Upper lobe of right lung (tissue), 1 donor: ENCODE results near the gene EPB41L2. TPM values are rescaled to one million over a fixed set of nuclear protein-coding genes. Genes with fewer than 3 reads are reported as not detected.
A peak's percentile ranks its signal among the peaks of the same experiment; 100 is the strongest.

ENCODE experiments used
- ATAC-seq: fragments of 200-7000 bp; cut with Tn5 transposase; one replicate; pipeline ENCODE4 v1.9.1; 2020; ENCODE audit warnings: mild to moderate bottlenecking, moderate library complexity
- DNase-seq: peaks from one replicate; pipeline ENCODE4 v3.0.0-alpha.2; 2020
- H3K27ac ChIP-seq: fragments of 200-600 bp; one replicate; pipeline ENCODE4 v1.8.0; 2022
- H3K27me3 ChIP-seq: fragments of 200-600 bp; one replicate; pipeline ENCODE4 v1.8.0; 2022; ENCODE audit warnings: mild to moderate bottlenecking
- H3K36me3 ChIP-seq: fragments of 200-600 bp; one replicate; pipeline ENCODE4 v1.8.0; 2022
- H3K4me1 ChIP-seq: fragments of 200-600 bp; one replicate; pipeline ENCODE4 v1.8.0; 2022
- H3K4me3 ChIP-seq: fragments of 200-600 bp; one replicate; pipeline ENCODE4 v1.8.0; 2022; ENCODE audit warnings: mild to moderate bottlenecking
- H3K9me3 ChIP-seq: fragments of 200-600 bp; one replicate; pipeline ENCODE4 v1.8.0; 2022
- intact Hi-C: fragments of 100-400 bp; cut with DNase I; formaldehyde crosslinking; loops from one replicate; pipeline ENCODE4 v1.11.0; 2022
- total RNA-seq: library from RNA; stranded (reverse); fragmentation: NEBNext Ultra II Directional; extraction: Animal tissue kit (Norgen Biotek cat#: 25700); gene quantifications from one replicate; pipeline ENCODE4 v1.2.1, GENCODE V29; 2021
- TF ChIP-seq, protein P1 (sequence below): fragments of 200-600 bp; IDR thresholded peaks from one replicate; pipeline ENCODE4 v1.8.0; 2022; ENCODE audit warnings: antibody characterized with exemption
- donor health status: DM: no; HTN: yes; CAD: no; lungs with severe emphysema.

The EPB41L2 gene
- total RNA-seq, 1 donor from 2014 or later: 174 TPM

DNA sequence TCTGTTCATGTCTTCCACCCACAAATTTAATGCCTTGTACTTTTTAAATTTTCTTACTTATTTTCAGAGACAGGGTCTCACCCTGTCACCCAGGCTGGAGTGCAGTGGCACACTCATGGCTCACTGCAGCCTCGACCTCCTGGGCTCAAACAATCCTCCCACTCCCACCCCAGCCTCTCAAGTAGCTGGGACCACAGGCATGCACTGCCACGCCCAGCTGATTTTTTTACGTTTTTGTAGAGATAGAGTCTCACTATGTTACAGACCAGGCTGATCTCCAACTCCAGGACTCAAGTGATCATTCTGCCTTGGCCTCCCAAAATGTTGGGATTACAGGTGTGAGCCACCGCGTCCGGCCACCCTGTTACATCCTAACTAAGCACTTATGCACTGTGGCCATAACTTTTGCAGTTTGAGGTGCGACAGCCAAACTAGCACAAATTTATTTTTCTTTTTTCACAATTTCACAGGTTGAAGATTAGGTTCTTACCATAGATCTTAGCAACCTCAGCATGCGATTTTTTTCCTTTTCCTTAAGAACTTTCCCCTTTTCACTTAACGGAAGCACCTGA is 92.1 kb downstream of the EPB41L2 start:
- intact Hi-C loops: no loop called here
- H3K27ac ChIP-seq: no peak overlapping the region
- H3K9me3 ChIP-seq: no peaks in the 10 kb centered on the region
- DNase-seq (no peak), ATAC-seq (no peak)
- H3K4me3 ChIP-seq: no peak overlapping the region
- H3K27me3 ChIP-seq: no peaks in the 10 kb centered on the region
- TF ChIP-seq, protein P1, sequence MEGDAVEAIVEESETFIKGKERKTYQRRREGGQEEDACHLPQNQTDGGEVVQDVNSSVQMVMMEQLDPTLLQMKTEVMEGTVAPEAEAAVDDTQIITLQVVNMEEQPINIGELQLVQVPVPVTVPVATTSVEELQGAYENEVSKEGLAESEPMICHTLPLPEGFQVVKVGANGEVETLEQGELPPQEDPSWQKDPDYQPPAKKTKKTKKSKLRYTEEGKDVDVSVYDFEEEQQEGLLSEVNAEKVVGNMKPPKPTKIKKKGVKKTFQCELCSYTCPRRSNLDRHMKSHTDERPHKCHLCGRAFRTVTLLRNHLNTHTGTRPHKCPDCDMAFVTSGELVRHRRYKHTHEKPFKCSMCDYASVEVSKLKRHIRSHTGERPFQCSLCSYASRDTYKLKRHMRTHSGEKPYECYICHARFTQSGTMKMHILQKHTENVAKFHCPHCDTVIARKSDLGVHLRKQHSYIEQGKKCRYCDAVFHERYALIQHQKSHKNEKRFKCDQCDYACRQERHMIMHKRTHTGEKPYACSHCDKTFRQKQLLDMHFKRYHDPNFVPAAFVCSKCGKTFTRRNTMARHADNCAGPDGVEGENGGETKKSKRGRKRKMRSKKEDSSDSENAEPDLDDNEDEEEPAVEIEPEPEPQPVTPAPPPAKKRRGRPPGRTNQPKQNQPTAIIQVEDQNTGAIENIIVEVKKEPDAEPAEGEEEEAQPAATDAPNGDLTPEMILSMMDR: no peak
- H3K36me3 ChIP-seq: no peaks in the 10 kb centered on the region
- peaks cover 18% of the 10 kb centered on the region for H3K4me1 ChIP-seq

DNA sequence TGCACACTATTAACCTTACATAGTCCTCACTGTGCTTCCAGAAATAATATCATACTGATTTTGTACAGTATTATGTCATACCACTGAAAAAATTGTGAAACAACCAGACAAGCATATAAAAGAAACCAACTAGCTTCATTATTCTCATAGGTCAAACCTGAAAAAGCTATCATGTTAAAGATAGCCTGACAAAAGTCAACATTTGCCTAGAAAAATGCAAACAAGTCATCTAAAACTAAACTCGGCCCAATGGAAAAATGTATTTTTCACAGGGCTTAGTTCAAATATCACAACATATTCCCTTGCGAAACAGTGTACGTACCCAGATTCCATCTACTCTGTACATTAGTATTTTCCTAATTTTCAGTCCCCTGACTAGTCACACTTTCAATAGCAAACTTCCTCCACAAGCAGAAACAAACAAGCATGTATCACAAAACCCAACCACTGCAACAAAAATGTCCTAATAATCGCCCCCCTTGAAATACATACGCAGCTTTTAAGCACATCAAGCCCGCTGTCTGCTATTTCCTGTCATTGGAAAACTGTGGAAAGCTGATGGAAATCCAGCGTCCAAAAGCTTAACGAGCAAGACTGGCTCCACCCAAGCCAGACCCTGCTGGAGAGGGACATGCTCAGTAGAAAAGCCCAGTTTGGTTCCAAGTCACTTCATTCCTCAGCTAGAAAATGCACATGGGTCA is 93.1 kb downstream of the EPB41L2 start:
- ATAC-seq (peak; percentile 57), DNase-seq (no peak)
- intact Hi-C loops: no loop called here
- no peaks in the 10 kb centered on the region for H3K27me3 ChIP-seq
- TF ChIP-seq, protein P1: no peak
- H3K36me3 ChIP-seq: no peaks in the 10 kb centered on the region
- peak overlapping the region; percentile 41 for H3K4me3 ChIP-seq
- peaks cover 28% of the 10 kb centered on the region for H3K4me1 ChIP-seq
- peak overlapping the region; percentile 55 for H3K27ac ChIP-seq
- no peaks in the 10 kb centered on the region for H3K9me3 ChIP-seq

DNA sequence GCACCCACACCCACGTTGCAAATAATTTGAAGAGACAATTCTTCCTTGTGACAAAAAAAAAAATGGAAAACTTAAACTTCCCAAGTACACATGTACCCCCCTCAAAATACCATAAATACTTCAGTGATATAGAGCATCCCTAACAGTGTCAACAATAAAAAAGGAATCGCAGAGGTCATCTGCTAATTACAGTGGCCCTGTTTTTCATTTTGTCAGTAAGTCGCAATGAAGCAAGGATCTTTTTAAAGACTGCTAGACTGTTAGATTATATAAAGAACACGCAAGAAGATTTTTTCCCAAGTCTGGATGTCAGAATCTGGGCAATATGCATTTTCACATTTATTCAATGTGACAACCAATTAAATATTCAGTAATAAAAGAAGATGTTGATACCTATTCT is 93.9 kb downstream of the EPB41L2 start:
- intact Hi-C loops: no loop called here
- TF ChIP-seq, protein P1: no peak
- no peaks in the 10 kb centered on the region for H3K27me3 ChIP-seq
- H3K27ac ChIP-seq: peak overlapping the region; percentile 65
- H3K4me1 ChIP-seq: peaks cover 35% of the 10 kb centered on the region
- DNase-seq (no peak), ATAC-seq (no peak)
- no peaks in the 10 kb centered on the region for H3K36me3 ChIP-seq
- H3K4me3 ChIP-seq: peak overlapping the region; percentile 41
- no peaks in the 10 kb centered on the region for H3K9me3 ChIP-seq

DNA sequence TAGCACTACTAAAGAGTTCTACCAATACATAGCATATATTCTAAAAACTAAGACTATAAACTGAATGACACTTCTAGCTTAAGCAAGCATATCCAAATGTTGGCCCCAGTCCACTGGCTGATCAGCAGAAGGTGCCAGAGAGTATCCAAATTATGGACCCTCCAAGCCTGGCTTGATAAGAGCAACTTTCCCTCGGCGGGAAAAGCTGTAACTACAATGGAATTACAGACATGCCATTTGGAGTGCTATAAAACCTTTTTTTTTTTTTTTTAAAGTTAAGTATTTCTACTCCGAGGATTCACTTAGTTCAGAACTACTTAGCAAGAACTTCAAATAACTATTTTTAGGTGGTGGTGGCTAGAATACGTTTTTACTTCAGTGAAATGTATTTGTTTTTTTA is 94.6 kb downstream of the EPB41L2 start:
- no peak for DNase-seq
- peaks cover 35% of the 10 kb centered on the region for H3K4me1 ChIP-seq
- intact Hi-C loops: no loop called here

DNA sequence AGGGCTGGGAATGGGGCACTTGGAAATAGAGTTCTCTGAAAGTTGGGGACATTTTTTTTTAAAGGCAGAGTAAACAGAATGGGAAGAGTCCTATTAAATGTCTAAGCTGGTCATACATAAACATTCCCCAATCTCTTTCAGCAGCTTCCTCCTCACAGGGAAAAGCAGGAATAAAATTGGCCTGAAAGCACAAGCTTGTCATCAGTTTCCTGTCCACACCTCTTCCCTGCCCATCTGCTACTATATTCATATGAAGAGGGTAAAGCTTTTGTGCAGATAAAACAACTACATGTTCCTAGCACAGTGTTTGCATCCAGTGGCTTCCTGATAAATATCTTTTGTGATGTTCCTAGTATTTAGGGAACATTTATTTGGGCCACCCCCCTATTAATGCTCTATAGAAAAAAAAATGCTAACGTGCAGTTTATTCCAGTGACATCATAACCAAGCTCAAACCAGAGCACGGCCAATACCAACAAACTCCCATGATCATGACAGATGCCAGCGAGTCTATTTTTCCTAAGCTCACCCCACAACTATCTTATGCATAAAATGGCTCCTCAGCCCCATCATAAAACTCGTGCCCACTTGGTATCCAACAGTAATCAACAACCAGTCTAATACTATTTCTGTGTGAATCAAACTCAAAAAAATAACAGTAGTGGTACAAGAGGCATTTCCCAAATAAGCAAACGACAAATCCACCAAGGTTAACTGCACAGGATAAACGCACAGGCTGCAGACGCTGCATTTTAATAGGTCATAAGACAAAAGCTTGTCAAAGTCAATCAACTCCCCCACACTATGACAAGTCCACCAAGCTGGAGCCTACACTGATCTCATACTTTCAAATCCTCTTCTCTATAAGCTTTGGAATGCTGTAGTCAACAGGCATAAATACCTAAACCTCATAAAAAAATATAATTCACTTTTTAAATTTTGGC is 95.3 kb downstream of the EPB41L2 start:
- Histone ChIP-seq H3K9me3 (no peaks in the 10 kb centered on the region), H3K4me1 (peaks cover 35% of the 10 kb centered on the region), H3K4me3 (peak overlapping the region; percentile 41), H3K36me3 (no peaks in the 10 kb centered on the region), H3K27me3 (no peaks in the 10 kb centered on the region), H3K27ac (peak overlapping the region; percentile 65)
- ATAC-seq (peak; percentile 48), DNase-seq (no peak)
- TF ChIP-seq, protein P1: no peak
- intact Hi-C loops: no loop called here

More for the DNA sequence above, 94.6 kb downstream of the EPB41L2 start:
- Histone ChIP-seq H3K4me3 (peak overlapping the region; percentile 41), H3K36me3 (no peaks in the 10 kb centered on the region), H3K27ac (peak overlapping the region; percentile 65), H3K27me3 (no peaks in the 10 kb centered on the region), H3K9me3 (no peaks in the 10 kb centered on the region)
- ATAC-seq: no peak
- TF ChIP-seq, protein P1: no peak
